ENCODE data around the gene INHA. TPM values are rescaled to one million over a fixed set of nuclear protein-coding genes. Genes with fewer than 3 reads are reported as not detected.

The INHA gene
- total RNA-seq, 1 donor from 2014 or later: 0.17 TPM

GRCh38 chr2:219547621-219548020 is 24.5 kb upstream of the INHA start:
- TF ChIP-seq CTCF (conservative IDR thresholded peaks at IDR 0.05; ENCODE audit: low read depth, low read length): no peak
- DNase-seq (ENCODE audit: low read depth): no peak
- H3K4me3 ChIP-seq (ENCODE audit: low read depth, low read length): no peak overlapping the region

GRCh38 chr2:219548990-219549389 is 23.1 kb upstream of the INHA start:
- no peak for DNase-seq (ENCODE audit: low read depth)
- no peak for TF ChIP-seq CTCF (conservative IDR thresholded peaks at IDR 0.05; ENCODE audit: low read depth, low read length)
- H3K4me3 ChIP-seq (ENCODE audit: low read depth, low read length): no peak overlapping the region

- no peak for TF ChIP-seq CTCF (conservative IDR thresholded peaks at IDR 0.05; ENCODE audit: low read depth, low read length)
- no peak for DNase-seq (ENCODE audit: low read depth)
- no peak overlapping the region for H3K4me3 ChIP-seq (ENCODE audit: low read depth, low read length)
Measured at GRCh38 chr2:219549619-219550018, 22.5 kb upstream of the INHA start.

- TF ChIP-seq CTCF (conservative IDR thresholded peaks at IDR 0.05; ENCODE audit: low read depth, low read length): no peak
- peak overlapping the region; percentile 73 for H3K4me3 ChIP-seq (ENCODE audit: low read depth, low read length)
- DNase-seq (ENCODE audit: low read depth): no peak
Measured at GRCh38 chr2:219551441-219552381, 20.4 kb upstream of the INHA start.

- TF ChIP-seq CTCF (conservative IDR thresholded peaks at IDR 0.05; ENCODE audit: low read depth, low read length): no peak
- DNase-seq (ENCODE audit: low read depth): no peak
Measured at GRCh38 chr2:219552382-219553167, 19.5 kb upstream of the INHA start.

GRCh38 chr2:219553168-219553417 is 19.0 kb upstream of the INHA start:
- peak overlapping the region; percentile 73 for H3K4me3 ChIP-seq (ENCODE audit: low read depth, low read length)
- no peak for TF ChIP-seq CTCF (conservative IDR thresholded peaks at IDR 0.05; ENCODE audit: low read depth, low read length)
- DNase-seq (ENCODE audit: low read depth): no peak

More at GRCh38 chr2:219552382-219553167, 19.5 kb upstream of the INHA start:
- peak overlapping the region; percentile 73 for H3K4me3 ChIP-seq (ENCODE audit: low read depth, low read length)

All from epithelial cell of proximal tubule (primary cell).